Measurements from ENCODE around the gene DTX1. TPM values are rescaled to one million over a fixed set of nuclear protein-coding genes. Genes with fewer than 3 reads are reported as not detected.

The DTX1 gene
- total RNA-seq, 1 donor from 2014 or later, result not detected

DNA sequence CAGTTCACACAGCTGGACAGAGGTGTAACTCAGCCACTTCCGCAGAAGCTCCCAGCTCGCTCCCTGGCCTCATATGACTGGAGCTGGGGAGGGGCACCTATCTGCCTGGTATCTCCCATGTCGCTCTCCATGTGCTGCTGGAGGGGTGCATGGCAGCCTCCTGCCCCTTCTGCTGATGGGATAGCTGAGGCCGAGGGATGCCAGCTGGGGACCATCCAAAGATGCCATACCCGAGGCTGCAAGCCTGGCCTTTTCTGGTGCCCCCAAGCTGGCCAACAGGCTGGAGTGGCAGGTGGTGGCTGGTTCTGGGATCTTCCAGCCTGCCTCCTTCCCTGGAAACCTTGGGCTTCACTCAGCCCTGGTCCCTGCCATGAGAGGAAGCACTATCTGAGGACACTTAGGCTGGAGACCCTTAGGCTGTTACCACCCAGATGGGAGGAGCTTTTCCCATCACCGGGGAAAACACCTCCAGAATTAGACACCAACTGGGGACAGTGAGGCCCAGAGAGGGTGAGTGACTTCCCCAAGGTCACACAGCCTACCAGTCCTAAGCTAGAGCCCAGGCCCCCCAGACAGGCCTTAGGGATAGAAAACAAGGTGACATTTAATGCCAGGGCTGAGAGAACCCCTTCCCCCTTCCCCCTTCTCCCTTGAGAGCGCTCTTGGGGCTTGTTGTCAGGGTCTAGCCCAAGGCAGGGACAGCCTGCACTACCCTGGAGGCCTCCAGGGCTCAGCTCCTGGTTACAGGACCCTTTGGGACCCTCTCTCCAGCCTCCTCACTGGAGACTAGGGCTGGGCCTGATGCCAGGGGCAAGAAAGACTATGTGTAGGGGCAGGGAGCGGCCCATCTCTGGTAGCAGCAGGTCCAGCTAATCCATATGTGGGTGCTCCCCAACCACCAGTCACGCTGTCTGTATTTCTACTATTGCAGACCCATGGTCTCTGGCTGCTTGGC is 7.1 kb downstream of the DTX1 start:
- TF ChIP-seq, protein P1, sequence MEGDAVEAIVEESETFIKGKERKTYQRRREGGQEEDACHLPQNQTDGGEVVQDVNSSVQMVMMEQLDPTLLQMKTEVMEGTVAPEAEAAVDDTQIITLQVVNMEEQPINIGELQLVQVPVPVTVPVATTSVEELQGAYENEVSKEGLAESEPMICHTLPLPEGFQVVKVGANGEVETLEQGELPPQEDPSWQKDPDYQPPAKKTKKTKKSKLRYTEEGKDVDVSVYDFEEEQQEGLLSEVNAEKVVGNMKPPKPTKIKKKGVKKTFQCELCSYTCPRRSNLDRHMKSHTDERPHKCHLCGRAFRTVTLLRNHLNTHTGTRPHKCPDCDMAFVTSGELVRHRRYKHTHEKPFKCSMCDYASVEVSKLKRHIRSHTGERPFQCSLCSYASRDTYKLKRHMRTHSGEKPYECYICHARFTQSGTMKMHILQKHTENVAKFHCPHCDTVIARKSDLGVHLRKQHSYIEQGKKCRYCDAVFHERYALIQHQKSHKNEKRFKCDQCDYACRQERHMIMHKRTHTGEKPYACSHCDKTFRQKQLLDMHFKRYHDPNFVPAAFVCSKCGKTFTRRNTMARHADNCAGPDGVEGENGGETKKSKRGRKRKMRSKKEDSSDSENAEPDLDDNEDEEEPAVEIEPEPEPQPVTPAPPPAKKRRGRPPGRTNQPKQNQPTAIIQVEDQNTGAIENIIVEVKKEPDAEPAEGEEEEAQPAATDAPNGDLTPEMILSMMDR (IDR thresholded peaks at IDR 0.05), result no peak
- Mint-ChIP-seq H3K4me3 (ENCODE audit: unreplicated experiment) (no peak overlapping the region), H3K36me3 (ENCODE audit: low read depth) (no peaks in the 10 kb centered on the region), H3K27me3 (ENCODE audit: low read depth) (peaks cover 34% of the 10 kb centered on the region), H3K4me1 (ENCODE audit: low read depth) (no peaks in the 10 kb centered on the region), H3K27ac (ENCODE audit: unreplicated experiment) (no peak overlapping the region), H3K9me3 (ENCODE audit: low read depth) (no peaks in the 10 kb centered on the region)
- DNase-seq (ENCODE audit: low spot score), result peak; percentile 66

- no peaks in the 10 kb centered on the region for H3K9me3 Mint-ChIP-seq (ENCODE audit: low read depth)
- TF ChIP-seq, protein P1 (IDR thresholded peaks at IDR 0.05), result no peak
- no peaks in the 10 kb centered on the region for H3K36me3 Mint-ChIP-seq (ENCODE audit: low read depth)
These were observed 8.0 kb downstream of the DTX1 start for GRCh38 chr12:113064395-113065125.

GRCh38 chr12:113065126-113066007 is 8.8 kb downstream of the DTX1 start:
- Mint-ChIP-seq H3K27ac (ENCODE audit: unreplicated experiment) (no peak overlapping the region), H3K4me3 (ENCODE audit: unreplicated experiment) (no peak overlapping the region), H3K9me3 (ENCODE audit: low read depth) (no peaks in the 10 kb centered on the region), H3K4me1 (ENCODE audit: low read depth) (no peaks in the 10 kb centered on the region), H3K36me3 (ENCODE audit: low read depth) (no peaks in the 10 kb centered on the region), H3K27me3 (ENCODE audit: low read depth) (peaks cover 37% of the 10 kb centered on the region)
- TF ChIP-seq, protein P1 (IDR thresholded peaks at IDR 0.05), result no peak
- DNase-seq (ENCODE audit: low spot score), result peak; percentile 87

More at GRCh38 chr12:113064395-113065125, 8.0 kb downstream of the DTX1 start:
- no peak overlapping the region for H3K27ac Mint-ChIP-seq (ENCODE audit: unreplicated experiment)
- DNase-seq (ENCODE audit: low spot score), result peak; percentile 11
- H3K27me3 Mint-ChIP-seq (ENCODE audit: low read depth), result peaks cover 35% of the 10 kb centered on the region
- no peaks in the 10 kb centered on the region for H3K4me1 Mint-ChIP-seq (ENCODE audit: low read depth)
- H3K4me3 Mint-ChIP-seq (ENCODE audit: unreplicated experiment), result no peak overlapping the region

DNA sequence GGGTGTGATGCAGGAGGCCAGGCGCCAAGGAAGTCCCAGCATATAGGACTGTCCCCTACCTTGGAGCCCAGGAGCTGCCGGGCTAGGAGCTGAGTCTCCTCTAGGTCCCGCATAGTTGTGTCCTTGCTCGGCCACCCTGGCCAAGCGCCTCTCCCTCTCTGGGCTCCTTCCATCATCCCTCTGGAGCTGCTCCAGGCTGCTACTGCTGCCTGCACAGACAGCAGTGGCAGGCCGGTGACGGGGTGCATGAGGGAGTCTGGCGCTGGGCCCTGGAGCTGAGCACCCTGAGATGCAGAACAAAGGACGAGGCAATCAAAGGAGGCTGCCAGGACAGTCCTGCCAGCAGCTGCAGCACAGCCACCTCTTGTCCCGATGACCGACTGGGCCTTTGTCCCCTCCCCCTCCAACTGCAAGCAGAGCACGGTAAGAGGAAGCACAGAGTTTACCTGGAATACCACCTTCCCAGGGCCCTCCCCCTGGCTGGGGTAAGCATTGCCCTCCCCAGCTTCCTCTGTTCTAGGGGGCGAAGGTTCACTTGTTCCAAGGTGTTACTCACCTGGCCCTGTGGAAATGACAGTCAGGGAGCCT is 10.4 kb downstream of the DTX1 start:
- H3K4me3 Mint-ChIP-seq (ENCODE audit: unreplicated experiment), result no peak overlapping the region
- H3K36me3 Mint-ChIP-seq (ENCODE audit: low read depth), result peaks cover 1% of the 10 kb centered on the region
- H3K9me3 Mint-ChIP-seq (ENCODE audit: low read depth), result no peaks in the 10 kb centered on the region
- no peaks in the 10 kb centered on the region for H3K4me1 Mint-ChIP-seq (ENCODE audit: low read depth)
- no peak overlapping the region for H3K27ac Mint-ChIP-seq (ENCODE audit: unreplicated experiment)
- peaks cover 43% of the 10 kb centered on the region for H3K27me3 Mint-ChIP-seq (ENCODE audit: low read depth)
- TF ChIP-seq, protein P1 (IDR thresholded peaks at IDR 0.05), result no peak
- peak; percentile 72 for DNase-seq (ENCODE audit: low spot score)
